GM12878 (cell line): ENCODE results near the gene SRRM3. TPM values are rescaled to one million over a fixed set of nuclear protein-coding genes. Genes with fewer than 3 reads are reported as not detected.

Source experiments
- ATF2 ChIP-seq: IDR thresholded peaks from 2 replicates; pipeline ENCODE4 v1.6.1; 2012; ENCODE audit warnings: low read length, inconsistent platforms
- IRF3 ChIP-seq: fragments of 450-650 bp; IDR thresholded peaks from 2 replicates; pipeline ENCODE4 v1.6.1; 2014; ENCODE audit warnings: mild to moderate bottlenecking
- MTA3 ChIP-seq: IDR thresholded peaks from 2 replicates; pipeline ENCODE4 v1.6.1; 2012; ENCODE audit warnings: low read length, inconsistent platforms, borderline replicate concordance
- MXI1 ChIP-seq: fragments of 150-350 bp; IDR thresholded peaks from 2 replicates; pipeline ENCODE4 v1.6.1; 2011; ENCODE audit warnings: low read depth, mild to moderate bottlenecking, inconsistent platforms, low read length, improper control_type of control experiment
- RELA ChIP-seq: fragments of 450-650 bp; IDR thresholded peaks from 2 replicates; pipeline ENCODE4 v1.8.0; 2014; ENCODE audit warnings: borderline replicate concordance; ENCODE audit not compliant: partially characterized antibody
- SPI1 ChIP-seq: IDR thresholded peaks from 2 replicates; pipeline ENCODE4 v1.6.1; 2011; ENCODE audit warnings: low read depth, mild to moderate bottlenecking, low read length, moderate library complexity, borderline replicate concordance; ENCODE audit not compliant: insufficient read depth
- STAT1 ChIP-seq: fragments of 450-650 bp; conservative IDR thresholded peaks from 2 replicates; pipeline ENCODE4 v1.6.1; 2014; ENCODE audit warnings: antibody characterized with exemption, mild to moderate bottlenecking
- ZBTB11 ChIP-seq: fragments of 450-650 bp; formaldehyde crosslinking; IDR thresholded peaks from 2 replicates; pipeline ENCODE4 v1.5.0; 2022; ENCODE audit warnings: mild to moderate bottlenecking, missing genetic modification characterization
- ZNF622 ChIP-seq: fragments of 450-650 bp; IDR thresholded peaks from 2 replicates; pipeline ENCODE4 v1.6.1; 2017; ENCODE audit warnings: mild to moderate bottlenecking, inconsistent platforms
- polyA plus RNA-seq, 11 experiments: library from polyadenylated mRNA; depleted of rRNA in 4 of 11; unstranded in 6 of 11; stranded (reverse) in 5 of 11; fragments of >200 nt; fragmentation: Nextera tagmentation in 4 of 11; fragmentation: Illumina TruSeq in 1 of 11; extraction: Ambion mirVana in 4 of 11; extraction: Trizol in 1 of 11; gene quantifications; 1 replicate in 1 of 11; 2 replicates in 10 of 11; pipeline versions ENCODE4 v1.2.1 to v1.2.3, GENCODE V29; 2011 to 2016; ENCODE audit warnings: inconsistent platforms in 2 of 11, missing spikeins in 2 of 11, low read depth in 1 of 11
- total RNA-seq, 4 experiments: library from RNA; depleted of rRNA in 3 of 4; stranded (reverse); fragments of >200 nt in 3 of 4; fragmentation: Illumina TruSeq in 1 of 4; extraction: Trizol in 1 of 4; gene quantifications; 2 replicates each; pipeline versions ENCODE4 v1.2.1 to v1.2.3, GENCODE V29; 2013 to 2021
- TF ChIP-seq, protein P1 (sequence below), 3 experiments: IDR thresholded peaks in 2 of 3; conservative IDR thresholded peaks in 1 of 3; 2 replicates each; pipeline ENCODE4 v1.5.1; 2011; ENCODE audit warnings: low read depth in 3 of 3, low read length in 3 of 3, mild to moderate bottlenecking in 3 of 3, control low read depth in 2 of 3, moderate library complexity in 2 of 3, inconsistent platforms in 1 of 3, mixed read lengths in 1 of 3; ENCODE audit not compliant: control insufficient read depth in 2 of 3, insufficient read depth in 1 of 3; ENCODE audit errors: extremely low read depth in 1 of 3

SRRM3 gene
- total and polyA plus RNA-seq, 10 of the 15 experiments (the other 5 are each of a cell fraction or from before 2014, with no cell fraction given), result 0.03 to 0.15 (median 0.05) TPM; not detected in 6

DNA sequence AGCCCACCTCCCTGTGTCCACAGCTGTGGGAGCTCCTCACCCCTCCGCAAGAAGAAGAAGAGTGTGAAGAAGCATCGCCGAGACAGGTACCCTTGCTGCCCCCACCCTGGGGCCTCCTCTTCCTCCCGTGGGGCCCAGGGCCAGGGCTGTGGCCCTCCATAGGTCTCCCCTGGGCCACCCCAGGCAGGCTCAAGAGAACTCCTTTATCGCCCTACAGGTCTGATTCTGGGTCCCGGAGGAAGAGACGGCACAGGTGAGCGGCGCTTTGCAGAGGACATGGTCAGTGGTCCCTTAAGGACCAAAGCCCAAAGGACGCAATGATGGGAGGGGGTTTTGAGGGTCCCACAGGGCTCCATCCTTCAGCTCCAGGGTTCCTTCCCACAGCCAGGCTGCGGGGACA lies 59.6 kb downstream of the SRRM3 start (continued):
- no peak for TF ChIP-seq ZBTB11 (CRISPR knock-in tag)
- no peak for TF ChIP-seq SPI1
- TF ChIP-seq IRF3, result no peak
- no peak for TF ChIP-seq MXI1
- no peak for TF ChIP-seq ATF2
- no peak for TF ChIP-seq RELA
- no peak for TF ChIP-seq STAT1
- TF ChIP-seq MTA3, result no peak
- TF ChIP-seq ZNF622, result no peak
- TF ChIP-seq, protein P1, sequence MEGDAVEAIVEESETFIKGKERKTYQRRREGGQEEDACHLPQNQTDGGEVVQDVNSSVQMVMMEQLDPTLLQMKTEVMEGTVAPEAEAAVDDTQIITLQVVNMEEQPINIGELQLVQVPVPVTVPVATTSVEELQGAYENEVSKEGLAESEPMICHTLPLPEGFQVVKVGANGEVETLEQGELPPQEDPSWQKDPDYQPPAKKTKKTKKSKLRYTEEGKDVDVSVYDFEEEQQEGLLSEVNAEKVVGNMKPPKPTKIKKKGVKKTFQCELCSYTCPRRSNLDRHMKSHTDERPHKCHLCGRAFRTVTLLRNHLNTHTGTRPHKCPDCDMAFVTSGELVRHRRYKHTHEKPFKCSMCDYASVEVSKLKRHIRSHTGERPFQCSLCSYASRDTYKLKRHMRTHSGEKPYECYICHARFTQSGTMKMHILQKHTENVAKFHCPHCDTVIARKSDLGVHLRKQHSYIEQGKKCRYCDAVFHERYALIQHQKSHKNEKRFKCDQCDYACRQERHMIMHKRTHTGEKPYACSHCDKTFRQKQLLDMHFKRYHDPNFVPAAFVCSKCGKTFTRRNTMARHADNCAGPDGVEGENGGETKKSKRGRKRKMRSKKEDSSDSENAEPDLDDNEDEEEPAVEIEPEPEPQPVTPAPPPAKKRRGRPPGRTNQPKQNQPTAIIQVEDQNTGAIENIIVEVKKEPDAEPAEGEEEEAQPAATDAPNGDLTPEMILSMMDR (IDR thresholded peaks at IDR 0.05 in 2 of 3, conservative IDR thresholded peaks at IDR 0.05 in 1 of 3; ENCODE audit: control insufficient read depth in 2 of 3, extremely low read depth in 1 of 3, insufficient read depth in 1 of 3, low read depth in 3 of 3, low read length in 3 of 3), result no peak
